WTC11 (cell line): Measurements from ENCODE around the gene PANX2. TPM values are rescaled to one million over a fixed set of nuclear protein-coding genes. Genes with fewer than 3 reads are reported as not detected.
A peak's percentile ranks its signal among the peaks of the same experiment; 100 is the strongest.

Experiments used
- ATAC-seq: fragments of 200-7000 bp; cut with Tn5 transposase; 2 replicates; pipeline ENCODE4 v1.10.0; 2021; ENCODE audit warnings: mild to moderate bottlenecking, moderate library complexity
- CTCF ChIA-PET: fragments of 300-600 bp; sonication (Branson Sonifier 250); formaldehyde crosslinking; loops from one replicate; lab custom pipeline; 2021; ENCODE audit warnings: antibody characterized with exemption; lab: Charles Lee
- POLR2A ChIA-PET: fragments of 350-600 bp; sonication (Branson Sonifier 250); formaldehyde crosslinking; loops from one replicate; lab custom pipeline; 2021; ENCODE audit warnings: antibody characterized with exemption; lab: Charles Lee
- DNase-seq: peaks from one replicate; pipeline ENCODE4 v3.0.0; 2021; ENCODE audit warnings: low spot score
- H3K27ac Mint-ChIP-seq: 2 replicates; pipeline ENCODE4 v1.8.0; 2021; ENCODE audit warnings: mixed read lengths
- H3K27me3 Mint-ChIP-seq: 2 replicates; pipeline ENCODE4 v1.8.0; 2021; ENCODE audit warnings: low read depth, mild to moderate bottlenecking, moderate library complexity, mixed read lengths
- H3K36me3 Mint-ChIP-seq: 2 replicates; pipeline ENCODE4 v1.8.0; 2021; ENCODE audit warnings: mixed read lengths
- H3K4me1 Mint-ChIP-seq: 2 replicates; pipeline ENCODE4 v1.8.0; 2022; ENCODE audit warnings: mixed read lengths
- H3K4me3 Mint-ChIP-seq: 2 replicates; pipeline ENCODE4 v1.8.0; 2021; ENCODE audit warnings: mild to moderate bottlenecking, moderate library complexity, mixed read lengths
- H3K9me3 Mint-ChIP-seq: 2 replicates; pipeline ENCODE4 v1.8.0; 2021; ENCODE audit warnings: mixed read lengths
- CTCF ChIP-seq: fragments of 200-600 bp; IDR thresholded peaks from 2 replicates; pipeline ENCODE4 v1.8.0; 2022; ENCODE audit warnings: antibody characterized with exemption
- E2F5 ChIP-seq: sonication (generic); formaldehyde crosslinking; IDR thresholded peaks from 2 replicates; pipeline ENCODE4 v1.8.1; 2022; ENCODE audit warnings: mild to moderate bottlenecking, moderate library complexity, missing genetic modification reagents
- ERG ChIP-seq: fragments of 250-450 bp; sonication (Bioruptor Pico); IDR thresholded peaks from 2 replicates; pipeline ENCODE4 v1.8.0; 2021; ENCODE audit warnings: mild to moderate bottlenecking
- ETV6 ChIP-seq: sonication (generic); formaldehyde crosslinking; IDR thresholded peaks from 2 replicates; pipeline ENCODE4 v1.8.1; 2022; ENCODE audit warnings: mild to moderate bottlenecking, missing genetic modification reagents
- IRF2 ChIP-seq: sonication (generic); formaldehyde crosslinking; IDR thresholded peaks from 2 replicates; pipeline ENCODE4 v1.8.0; 2022; ENCODE audit warnings: low read depth, missing genetic modification reagents, borderline replicate concordance
- JAZF1 ChIP-seq: fragments of 250-450 bp; sonication (Bioruptor Pico); IDR thresholded peaks from 2 replicates; pipeline ENCODE4 v1.9.0; 2021; ENCODE audit warnings: moderate library complexity, mild to moderate bottlenecking, inconsistent platforms
- NR2C2 ChIP-seq: sonication (generic); formaldehyde crosslinking; IDR thresholded peaks from 2 replicates; pipeline ENCODE4 v1.8.0; 2022; ENCODE audit warnings: mild to moderate bottlenecking, missing genetic modification reagents
- NR3C1 ChIP-seq: sonication (generic); formaldehyde crosslinking; conservative IDR thresholded peaks from 2 replicates; pipeline ENCODE4 v1.8.1; 2023; ENCODE audit warnings: low read depth, mild to moderate bottlenecking, missing genetic modification reagents
- OVOL2 ChIP-seq: fragments of 250-450 bp; sonication (Bioruptor Pico); IDR thresholded peaks from 2 replicates; pipeline ENCODE4 v1.9.0; 2021; ENCODE audit warnings: mild to moderate bottlenecking, borderline replicate concordance
- PRDM15 ChIP-seq: sonication (generic); formaldehyde crosslinking; IDR thresholded peaks from 2 replicates; pipeline ENCODE4 v1.8.0; 2022; ENCODE audit warnings: missing genetic modification reagents
- SMAD3 ChIP-seq: sonication (generic); formaldehyde crosslinking; IDR thresholded peaks from 2 replicates; pipeline ENCODE4 v1.8.0; 2022; ENCODE audit warnings: missing genetic modification reagents, mild to moderate bottlenecking, borderline replicate concordance
- USF2 ChIP-seq: sonication (generic); formaldehyde crosslinking; IDR thresholded peaks from 2 replicates; pipeline ENCODE4 v1.8.1; 2023; ENCODE audit warnings: mild to moderate bottlenecking, missing genetic modification reagents, moderate library complexity
- ZBTB21 ChIP-seq: sonication (generic); formaldehyde crosslinking; IDR thresholded peaks from 2 replicates; pipeline ENCODE4 v1.8.1; 2023; ENCODE audit warnings: mild to moderate bottlenecking, missing genetic modification reagents, borderline replicate concordance
- ZNF138 ChIP-seq: sonication (generic); formaldehyde crosslinking; conservative IDR thresholded peaks from 2 replicates; pipeline ENCODE4 v1.8.1; 2022; ENCODE audit warnings: mild to moderate bottlenecking, moderate library complexity, missing genetic modification reagents
- ZNF423 ChIP-seq: fragments of 250-450 bp; sonication (Bioruptor Pico); IDR thresholded peaks from 2 replicates; pipeline ENCODE4 v2.1.2; 2022; ENCODE audit warnings: mild to moderate bottlenecking, moderate library complexity
- total RNA-seq: library from RNA; stranded (reverse); gene quantifications from 3 replicates; pipeline ENCODE4 v1.2.3, GENCODE V29; 2021

Gene PANX2
- total RNA-seq, 1 experiment from 2014 or later: 10.2 TPM

- peak; percentile 33; the same call in 1 of the 2 replicates for TF ChIP-seq USF2 (CRISPR knock-in tag)
Observed at GRCh38 chr22:50206599-50206998, 36.1 kb downstream of the PANX2 start (continued).

GRCh38 chr22:50207383-50208140 is 37.0 kb downstream of the PANX2 start:
- no peak for DNase-seq
- peaks cover 32% of the 10 kb centered on the region for H3K36me3 Mint-ChIP-seq
- H3K4me1 Mint-ChIP-seq: peaks cover 1% of the 10 kb centered on the region
- TF ChIP-seq NR3C1 (CRISPR knock-in tag) (no peak), ZBTB21 (CRISPR knock-in tag) (no peak), PRDM15 (no peak), E2F5 (CRISPR knock-in tag) (no peak), JAZF1 (no peak), IRF2 (CRISPR knock-in tag) (no peak), ETV6 (no peak), SMAD3 (CRISPR knock-in tag) (no peak), ZNF138 (no peak), OVOL2 (CRISPR knock-in tag) (no peak), CTCF (no peak), ERG (CRISPR knock-in tag) (no peak), NR2C2 (CRISPR knock-in tag) (no peak), ZNF423 (CRISPR knock-in tag) (no peak)
- ChIA-PET POLR2A (no interaction called here), CTCF (interaction anchor here (0.8 to 3.0 kb wide), 13 partner anchors 9 to 440 kb away, joined by 3 to 19 read pairs (median 4); partner anchors contain the start of genes ALG12, CRELD2 and SCO2)
- no peak overlapping the region for H3K4me3 Mint-ChIP-seq
- peaks cover 4% of the 10 kb centered on the region; the same call in 1 of the 2 replicates for H3K9me3 Mint-ChIP-seq
- ATAC-seq: no peak
- H3K27ac Mint-ChIP-seq: no peak overlapping the region
- no peaks in the 10 kb centered on the region for H3K27me3 Mint-ChIP-seq
